HG03354 (cell line): ENCODE results near the gene GIPR.

Source experiments
- ATAC-seq: cut with Tn5 transposase; IDR thresholded peaks from one replicate; pipeline ENCODE4 v1.9.1; 2021; ENCODE audit warnings: mild to moderate bottlenecking; ENCODE audit not compliant: unreplicated experiment, poor library complexity, severe bottlenecking

GIPR gene

DNA sequence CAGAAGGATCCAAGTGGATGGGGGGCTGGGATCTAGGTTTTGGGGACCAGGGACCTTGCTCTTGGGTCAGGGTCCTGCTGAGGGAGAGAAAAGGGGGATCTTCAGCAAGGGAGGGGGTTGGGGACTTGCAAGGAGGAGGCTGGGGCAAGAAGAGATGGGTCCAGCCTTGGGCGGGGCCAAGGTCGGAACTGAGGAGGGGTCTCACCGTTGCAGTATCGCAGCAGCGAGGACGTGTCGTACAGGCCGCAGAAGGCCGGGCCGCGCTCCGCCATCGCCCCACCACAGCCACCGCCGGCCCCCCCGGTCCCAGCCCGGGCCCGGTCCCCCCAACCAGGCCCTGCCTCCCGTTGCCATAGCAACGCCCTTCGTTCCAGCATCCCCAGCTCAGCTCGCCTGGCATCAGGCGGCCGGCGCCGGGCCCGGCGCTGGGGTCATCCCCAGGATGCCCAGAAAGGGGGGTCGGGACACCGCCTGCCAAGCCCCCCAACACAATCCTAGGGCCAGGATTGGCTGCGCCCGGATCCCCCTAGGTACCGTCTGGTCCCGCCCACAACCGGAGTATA is 22.9 kb upstream of the GIPR start:
- ATAC-seq = no peak

DNA sequence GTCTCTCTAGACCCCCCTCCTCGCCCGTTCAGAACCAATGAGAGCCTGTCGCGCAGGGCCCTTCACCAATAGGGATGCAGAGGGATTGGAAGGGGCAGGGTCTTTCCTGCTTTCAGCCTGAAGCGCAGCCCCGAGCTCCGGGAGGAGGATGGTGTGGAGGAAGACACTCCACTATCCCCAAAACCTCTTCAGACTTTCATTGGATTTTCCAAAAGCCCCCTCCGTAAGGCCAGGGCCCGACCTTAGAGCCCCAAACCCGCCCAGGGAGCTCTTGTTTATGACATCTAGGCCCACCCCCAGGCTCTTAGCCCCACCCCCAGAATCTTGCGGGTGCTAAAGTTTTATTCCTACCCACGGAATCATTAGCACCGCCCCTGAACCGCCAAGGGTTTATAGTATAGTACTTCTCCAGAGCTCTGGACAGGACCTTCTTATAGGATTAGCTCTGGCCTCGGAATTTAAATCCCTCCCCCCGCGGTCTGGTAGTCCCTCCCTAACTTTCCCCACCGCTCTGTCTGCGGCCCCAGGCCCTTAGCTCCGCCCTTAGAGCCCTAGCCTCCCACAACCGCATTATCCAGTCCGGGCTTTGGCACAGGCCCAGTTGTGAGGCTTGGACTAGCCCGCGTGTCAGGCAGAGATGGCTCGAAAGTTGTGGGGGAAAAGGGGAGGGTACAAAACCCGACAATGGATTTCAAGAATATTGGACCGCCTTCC is 22.2 kb upstream of the GIPR start:
- ATAC-seq = peak; percentile 40

DNA sequence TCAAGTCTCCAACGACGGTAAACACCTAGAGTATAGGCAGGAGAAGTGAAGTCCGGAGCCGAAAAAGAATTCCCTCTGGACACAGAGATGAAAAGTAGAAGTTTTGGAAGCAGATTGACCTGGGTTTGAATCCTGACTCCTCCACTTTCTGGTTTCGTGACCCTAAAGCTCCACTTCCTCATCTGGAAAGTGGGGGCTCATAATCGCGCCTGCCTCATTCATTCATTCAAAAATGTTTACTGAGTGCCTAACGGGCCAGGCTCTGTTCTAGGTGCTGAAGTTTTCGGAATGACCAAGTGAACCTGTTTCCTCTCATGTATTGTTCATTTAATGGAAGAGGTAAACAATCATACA is 21.7 kb upstream of the GIPR start:
- ATAC-seq = no peak

DNA sequence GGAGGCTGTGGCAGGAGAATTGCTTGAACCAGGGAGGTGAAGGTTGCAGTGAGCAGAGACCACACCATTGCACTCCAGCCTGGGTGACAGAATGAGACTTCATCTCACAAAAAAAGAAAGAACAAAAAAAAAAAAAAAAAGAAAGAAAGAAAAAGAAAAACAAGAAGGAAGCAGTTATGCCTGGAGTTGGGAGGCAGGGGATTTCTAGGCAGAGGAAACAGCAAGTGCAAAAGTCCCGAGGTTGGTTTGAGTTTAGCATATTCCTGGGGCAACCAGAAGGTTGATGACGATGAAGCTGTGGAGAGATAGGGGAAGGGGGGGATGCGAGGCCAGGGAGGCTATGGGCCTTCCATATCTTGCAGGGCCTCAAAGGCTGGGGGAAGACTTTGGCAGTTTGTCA is 17.3 kb upstream of the GIPR start:
- ATAC-seq = no peak

DNA sequence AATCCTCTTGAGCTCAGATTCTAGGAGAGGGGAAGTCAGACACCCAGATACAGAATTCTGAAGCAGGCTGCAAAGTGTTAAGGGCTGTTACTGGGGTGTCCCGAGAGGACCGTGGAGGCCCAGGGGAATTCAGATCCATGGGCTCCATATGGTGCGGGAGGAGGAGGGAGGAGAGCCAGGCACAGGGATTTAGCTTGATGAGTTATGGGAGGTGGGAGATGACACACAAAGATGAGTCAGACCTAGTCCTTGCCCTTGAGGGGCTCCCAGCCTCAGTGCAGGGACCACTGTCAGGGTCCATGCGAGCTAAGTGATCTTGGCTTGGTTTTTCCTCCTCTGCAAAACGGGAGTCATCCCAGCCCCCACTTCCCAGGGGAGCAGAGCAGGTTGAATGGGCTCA is 14.4 kb upstream of the GIPR start:
- no peak for ATAC-seq

DNA sequence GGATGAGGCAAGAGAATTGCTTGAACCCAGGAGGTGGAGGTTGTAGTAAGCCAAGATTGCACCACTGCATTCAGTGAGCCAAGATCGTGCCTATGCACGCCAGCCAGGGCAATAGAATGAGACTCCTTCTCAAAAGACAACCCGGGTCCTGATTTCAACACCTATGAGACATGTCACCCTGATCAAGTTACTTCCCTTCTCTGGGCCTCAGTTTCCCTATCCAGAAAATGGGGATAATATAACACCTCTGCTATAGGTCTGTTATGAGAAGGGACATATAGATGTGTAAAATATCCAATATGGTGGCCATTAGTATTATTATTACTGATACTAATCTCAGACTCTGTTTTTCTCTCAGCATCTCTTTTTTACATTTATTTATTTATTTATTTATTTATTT is 12.9 kb upstream of the GIPR start:
- ATAC-seq = no peak

DNA sequence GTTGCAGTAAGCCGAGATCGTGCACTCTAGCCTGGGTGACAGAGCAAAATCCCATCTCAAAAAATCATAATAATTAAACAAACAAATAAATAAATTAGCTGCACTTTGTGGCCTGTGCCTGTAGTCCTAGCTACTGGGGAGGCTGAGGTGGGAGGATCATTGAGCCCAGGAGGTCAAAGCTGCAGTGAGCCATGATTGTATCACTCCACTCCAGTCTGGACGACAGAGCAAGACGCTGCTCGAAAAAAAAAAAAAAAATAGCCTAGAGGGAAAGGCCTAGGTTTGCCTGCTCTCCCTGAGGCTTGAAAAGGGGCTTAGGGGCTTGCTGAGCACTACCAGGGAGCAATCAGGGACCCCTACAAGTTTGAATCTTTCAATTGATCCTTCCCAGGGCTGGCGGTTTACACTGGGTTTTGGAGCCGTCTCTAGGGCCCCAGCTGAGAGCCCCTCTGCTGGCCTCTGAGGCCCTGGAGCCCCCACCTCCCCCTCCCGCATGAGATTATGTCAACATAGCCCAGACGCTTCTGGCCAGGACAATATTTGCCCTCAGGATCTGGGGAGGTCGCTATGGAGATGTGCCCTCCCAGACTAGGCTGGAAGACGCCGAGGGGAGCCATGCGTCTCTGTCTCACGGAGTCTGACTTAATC is 10.4 kb upstream of the GIPR start:
- ATAC-seq = no peak

DNA sequence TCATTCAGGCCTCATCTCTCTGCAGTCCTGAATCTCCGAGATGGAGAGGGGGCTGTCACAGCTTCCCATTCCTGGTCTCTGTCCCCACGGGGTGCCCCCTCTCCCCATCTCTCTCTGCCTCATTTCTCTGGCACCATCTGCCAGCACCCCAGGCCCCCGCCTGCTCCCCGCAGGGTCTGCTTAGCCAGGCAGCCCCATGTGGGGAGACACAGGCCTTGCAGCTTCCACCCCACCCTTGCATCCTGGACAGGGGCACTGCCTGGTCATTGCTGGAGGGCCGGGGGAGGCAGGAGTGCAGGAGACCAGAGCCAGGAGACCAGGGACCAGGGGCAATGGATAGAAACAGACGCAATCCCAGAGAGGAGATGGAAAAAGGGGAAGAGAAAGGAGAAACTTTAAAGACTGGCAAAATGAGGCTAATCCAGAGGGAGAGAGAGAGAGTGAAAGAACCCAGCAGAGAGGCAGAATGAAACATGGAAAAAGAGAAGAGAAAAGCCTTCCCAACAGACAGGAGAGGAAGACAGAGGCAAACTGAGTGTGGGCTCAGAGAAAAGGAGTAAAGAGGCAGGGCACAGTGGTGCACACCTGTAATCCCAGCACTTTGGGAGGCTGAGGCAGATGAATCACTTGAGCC is 8.8 kb upstream of the GIPR start:
- no peak for ATAC-seq

DNA sequence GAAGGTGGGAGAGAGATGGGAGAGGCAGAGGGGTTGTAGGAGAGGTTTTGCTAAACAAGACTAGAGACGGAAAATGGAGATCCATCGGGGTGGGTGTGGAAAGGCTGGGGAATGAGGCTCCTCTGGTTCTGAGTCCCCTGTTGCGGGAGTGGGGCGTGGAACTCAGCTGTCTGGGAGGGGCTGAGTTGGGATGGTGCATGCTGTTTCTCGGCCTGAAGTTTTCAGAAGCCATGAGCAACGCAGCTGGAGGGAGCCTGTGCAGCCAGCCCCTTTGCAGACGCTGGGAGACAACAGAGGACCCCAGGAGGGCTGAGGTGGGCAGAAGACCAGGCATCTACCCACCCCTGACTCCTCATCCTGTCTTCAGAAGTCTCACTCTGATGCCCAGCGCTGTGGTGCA is 7.4 kb upstream of the GIPR start:
- no peak for ATAC-seq

DNA sequence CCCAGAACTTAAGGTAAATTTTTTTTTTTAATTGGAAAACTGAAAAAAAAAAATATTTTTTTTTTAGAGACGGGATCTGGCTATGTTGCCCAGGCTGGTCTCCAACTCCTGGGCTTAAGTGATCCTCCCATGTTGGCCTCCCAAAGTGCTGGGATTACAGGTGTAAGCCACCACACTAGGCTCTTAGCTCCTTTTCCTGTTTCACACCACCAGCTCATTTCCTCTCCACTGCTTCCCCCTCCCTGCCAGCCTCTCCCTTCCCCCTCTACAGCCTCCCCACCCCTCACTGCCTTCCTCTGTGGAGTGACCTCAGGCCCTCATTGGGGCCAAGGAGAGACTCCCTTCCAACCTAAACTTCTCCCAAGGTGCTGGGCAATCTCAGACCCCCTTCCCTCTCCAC is 4.2 kb upstream of the GIPR start:
- ATAC-seq = no peak

DNA sequence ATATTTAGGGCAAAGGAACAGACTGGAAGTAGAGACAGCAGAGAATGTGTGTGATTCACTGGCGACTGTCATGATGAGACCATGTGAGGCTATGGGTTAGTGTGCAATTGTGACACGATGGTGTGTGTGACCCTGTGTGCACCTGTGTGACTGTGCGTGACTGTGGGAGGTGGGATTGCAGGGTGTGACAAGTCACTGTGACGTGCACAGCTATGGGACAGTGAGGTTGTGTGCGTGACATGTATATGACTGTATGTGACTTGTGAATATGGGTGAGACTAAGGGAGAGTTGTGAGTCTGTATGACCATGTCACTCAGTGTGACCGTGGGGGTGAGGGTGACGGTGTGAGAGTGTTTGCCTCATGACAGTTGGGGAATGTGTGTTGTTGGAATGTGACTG is 3.4 kb upstream of the GIPR start:
- no peak for ATAC-seq

DNA sequence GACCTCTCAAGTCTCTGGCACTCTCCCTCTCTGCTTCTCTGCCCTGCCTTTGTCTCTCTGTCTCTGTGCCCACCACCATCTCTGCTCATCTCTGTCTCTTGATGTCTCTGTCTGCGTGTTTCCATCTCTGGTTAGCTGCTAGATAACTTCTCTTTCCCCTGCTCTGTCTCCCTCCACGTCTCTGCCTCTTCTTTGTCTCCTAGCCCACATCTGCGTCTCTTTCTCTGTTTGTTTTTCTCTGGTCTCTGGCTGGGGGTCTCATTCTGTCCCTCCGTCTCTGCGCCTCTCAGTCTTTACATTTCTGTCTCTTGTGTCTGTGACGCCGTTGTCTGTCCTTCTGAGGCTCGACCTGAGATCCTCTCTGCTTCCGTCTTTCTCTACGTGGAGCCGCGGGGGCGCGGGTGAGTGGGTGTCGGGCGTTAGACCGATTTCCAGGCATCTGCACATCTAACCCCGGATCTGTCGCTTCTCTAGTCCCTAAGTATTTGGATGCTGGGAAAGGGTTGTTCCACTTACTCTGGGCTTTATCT is 386 bp downstream of the GIPR start:
- ATAC-seq = peak; percentile 8

DNA sequence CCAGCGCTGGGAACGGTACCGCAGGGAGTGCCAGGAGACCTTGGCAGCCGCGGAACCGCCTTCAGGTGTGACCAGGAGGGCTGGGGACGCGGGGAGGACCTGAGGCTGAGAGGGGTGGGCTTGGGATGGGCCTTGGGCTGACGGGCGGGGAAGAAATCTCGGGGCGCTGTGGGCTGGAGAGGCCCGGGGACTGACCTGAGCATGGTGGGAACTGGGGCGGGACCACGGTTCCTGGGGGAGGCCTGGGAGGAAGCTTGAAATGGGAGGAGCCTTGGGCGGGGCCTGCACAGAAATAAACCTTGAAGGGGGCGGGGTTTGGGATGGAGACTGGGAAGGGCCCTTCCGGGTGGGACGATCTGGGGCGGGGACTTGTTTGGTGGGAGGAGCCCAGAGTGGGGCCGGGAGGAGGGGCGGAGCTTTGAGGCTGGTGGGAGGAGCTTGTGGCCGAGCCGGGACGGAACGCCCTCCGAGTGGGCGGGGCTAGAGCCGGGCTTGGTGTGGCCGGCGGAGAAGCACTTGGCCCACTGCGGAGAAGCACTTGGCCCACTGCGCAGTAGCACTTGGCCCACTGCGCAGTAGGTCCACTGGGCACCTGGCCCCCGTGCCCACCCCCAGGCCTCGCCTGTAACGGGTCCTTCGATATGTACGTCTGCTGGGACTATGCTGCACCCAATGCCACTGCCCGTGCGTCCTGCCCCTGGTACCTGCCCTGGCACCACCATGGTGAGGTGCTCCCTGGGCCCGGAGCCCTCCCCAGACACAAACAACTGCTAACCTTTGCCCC is 2.8 kb downstream of the GIPR start:
- peak; percentile 55 for ATAC-seq

DNA sequence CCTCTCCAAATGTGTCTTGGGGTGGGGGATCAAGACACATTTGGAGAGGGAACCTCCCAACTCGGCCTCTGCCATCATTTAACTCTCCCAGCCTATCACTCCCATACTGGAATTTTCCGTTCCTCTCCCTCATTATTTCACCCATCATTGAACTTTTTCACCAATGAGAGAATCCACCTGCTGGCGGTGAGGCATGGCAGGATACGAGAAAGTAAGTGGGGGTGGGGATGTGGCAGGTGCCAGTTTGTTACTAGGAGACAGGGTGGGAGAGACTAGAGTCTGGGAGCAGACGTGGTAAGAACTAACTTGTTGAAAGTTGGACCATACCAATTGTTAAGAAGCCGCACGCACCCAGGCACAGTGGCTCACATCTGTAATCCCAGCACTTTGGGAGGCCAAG is 6.9 kb downstream of the GIPR start:
- ATAC-seq = no peak

DNA sequence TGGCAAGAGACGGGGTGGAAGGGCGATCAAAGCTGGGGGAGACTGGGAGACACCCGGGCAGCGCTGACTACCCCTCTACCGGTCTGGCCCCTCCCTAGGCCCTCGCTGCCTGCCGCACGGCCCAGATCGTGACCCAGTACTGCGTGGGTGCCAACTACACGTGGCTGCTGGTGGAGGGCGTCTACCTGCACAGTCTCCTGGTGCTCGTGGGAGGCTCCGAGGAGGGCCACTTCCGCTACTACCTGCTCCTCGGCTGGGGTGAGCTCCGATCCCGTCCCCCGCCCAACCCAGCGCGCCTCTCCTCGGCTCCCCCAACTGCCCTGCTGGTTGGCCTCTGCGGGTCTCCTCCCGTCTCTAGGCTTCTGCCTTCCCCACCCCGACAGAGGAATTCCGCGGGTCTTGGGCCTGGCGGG is 8.8 kb downstream of the GIPR start:
- ATAC-seq = peak; percentile 27

DNA sequence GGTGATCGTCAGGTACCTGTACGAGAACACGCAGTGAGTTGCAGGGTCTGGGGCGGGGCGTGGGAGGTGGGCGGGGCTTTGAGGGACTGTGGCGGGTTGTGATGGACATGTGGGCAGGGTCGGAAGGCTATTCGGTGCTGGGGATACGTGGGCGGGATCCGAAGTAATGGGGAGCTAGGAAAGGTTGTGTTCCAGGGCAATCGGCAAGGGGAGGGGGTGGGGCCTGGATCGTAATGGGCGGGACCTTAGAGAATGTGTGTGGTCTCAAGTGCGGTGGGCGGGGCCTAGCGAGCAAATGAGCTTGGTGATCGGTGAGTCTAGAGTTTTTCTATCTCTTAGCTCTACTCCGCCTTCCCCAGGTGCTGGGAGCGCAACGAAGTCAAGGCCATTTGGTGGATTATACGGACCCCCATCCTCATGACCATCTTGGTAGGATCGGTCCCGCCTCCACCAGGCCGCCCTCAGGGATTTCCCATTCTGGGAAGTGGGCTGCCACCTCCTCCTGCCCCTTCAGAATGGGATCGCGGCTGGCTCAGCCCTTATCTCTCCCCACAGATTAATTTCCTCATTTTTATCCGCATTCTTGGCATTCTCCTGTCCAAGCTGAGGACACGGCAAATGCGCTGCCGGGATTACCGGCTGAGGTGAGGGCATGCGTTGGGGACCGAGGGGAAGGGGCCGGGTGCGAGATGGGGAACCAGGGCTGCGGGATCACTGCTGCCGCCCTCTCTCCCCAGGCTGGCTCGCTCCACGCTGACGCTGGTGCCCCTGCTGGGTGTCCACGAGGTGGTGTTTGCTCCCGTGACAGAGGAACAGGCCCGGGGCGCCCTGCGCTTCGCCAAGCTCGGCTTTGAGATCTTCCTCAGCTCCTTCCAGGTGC is 9.6 kb downstream of the GIPR start:
- peak; percentile 45 for ATAC-seq

DNA sequence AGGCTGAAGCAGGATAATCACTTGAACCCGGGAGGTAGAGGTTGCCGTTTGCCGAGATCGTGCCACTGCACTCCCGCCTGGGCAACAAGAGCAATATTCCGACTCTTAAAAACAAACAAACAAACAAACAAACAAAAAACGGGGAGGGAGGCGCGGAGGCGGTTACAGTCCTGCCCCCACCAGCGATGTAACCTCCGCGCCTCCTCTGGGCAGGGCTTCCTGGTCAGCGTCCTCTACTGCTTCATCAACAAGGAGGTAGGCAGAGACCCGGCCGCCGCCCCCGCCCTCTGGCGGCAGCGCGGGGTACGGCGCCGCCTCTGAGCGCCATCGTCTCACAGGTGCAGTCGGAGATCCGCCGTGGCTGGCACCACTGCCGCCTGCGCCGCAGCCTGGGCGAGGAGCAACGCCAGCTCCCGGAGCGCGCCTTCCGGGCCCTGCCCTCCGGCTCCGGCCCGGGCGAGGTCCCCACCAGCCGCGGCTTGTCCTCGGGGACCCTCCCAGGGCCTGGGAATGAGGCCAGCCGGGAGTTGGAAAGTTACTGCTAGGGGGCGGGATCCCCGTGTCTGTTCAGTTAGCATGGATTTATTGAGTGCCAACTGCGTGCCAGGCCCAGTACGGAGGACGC is 13.5 kb downstream of the GIPR start:
- peak; percentile 74 for ATAC-seq

DNA sequence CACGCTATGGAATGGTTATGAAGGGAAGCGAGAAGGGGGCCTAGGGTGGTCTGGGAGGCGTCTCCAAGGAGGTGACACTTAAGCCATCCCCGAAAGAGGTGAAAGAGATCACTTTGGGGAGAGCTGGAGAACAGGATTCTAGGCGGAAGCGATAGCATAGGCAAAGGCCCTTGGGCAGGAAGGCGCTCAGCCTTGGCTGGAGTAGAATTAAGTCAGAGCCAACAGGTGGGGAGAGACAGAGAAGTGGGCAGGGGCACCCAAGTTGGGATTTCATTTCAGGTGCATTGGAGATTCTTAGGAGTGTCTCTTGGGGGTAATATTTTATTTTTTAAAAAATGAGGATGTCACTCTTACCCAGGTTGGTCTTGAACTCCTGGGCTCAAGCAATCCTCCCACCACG is 14.1 kb downstream of the GIPR start:
- ATAC-seq = no peak

DNA sequence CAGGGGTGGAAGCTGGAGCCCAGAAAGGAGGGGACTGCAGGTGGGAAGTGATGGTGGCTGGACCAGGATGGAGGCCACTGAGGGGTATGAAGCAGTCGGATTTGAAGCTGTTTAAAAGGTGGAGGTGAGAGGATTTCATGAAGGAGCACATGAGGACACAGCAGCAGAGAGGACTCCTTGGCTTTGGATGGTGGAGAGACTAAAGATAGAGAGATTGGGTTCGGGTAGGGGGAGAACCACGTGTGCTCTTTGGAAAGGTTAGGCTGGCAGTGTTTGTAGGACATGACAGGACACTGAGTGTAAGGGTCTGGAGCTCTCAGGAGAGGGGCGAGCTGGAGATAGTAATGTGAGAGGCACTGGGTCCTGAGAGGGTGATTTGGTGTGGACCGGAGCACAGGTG is 14.9 kb downstream of the GIPR start:
- no peak for ATAC-seq
